OCI-LY3 (cell line): Measurements from ENCODE around the gene RAD1.
A peak's percentile ranks its signal among the peaks of the same experiment; 100 is the strongest.

ENCODE experiments used
- H2AFZ ChIP-seq: fragments of 200-600, 300-600 bp; shearing (Covaris generic); 2 replicates; pipeline ENCODE4 v1.6.0; 2014; ENCODE audit warnings: antibody characterized with exemption, low read depth, low read length
- H3K27ac ChIP-seq: fragments of 200-600, 300-600 bp; sonication (generic); 2 replicates; pipeline ENCODE4 v1.5.1; 2014; ENCODE audit warnings: mild to moderate bottlenecking, low read length, moderate library complexity, mixed read lengths
- H3K27me3 ChIP-seq: fragments of 200-600, 300-600 bp; sonication (generic); 2 replicates; pipeline ENCODE4 v1.6.1; 2014; ENCODE audit warnings: low read depth, low read length, mixed read lengths
- H3K36me3 ChIP-seq: fragments of 200-600, 300-600 bp; sonication (generic); replicated peaks from 2 replicates; pipeline ENCODE3; 2014; ENCODE audit warnings: low read depth, low read length, mixed read lengths
- H3K4me1 ChIP-seq: fragments of 300-600, 200-600 bp; sonication (generic); 2 replicates; pipeline ENCODE4 v1.6.1; 2014; ENCODE audit warnings: low read length, mixed read lengths
- H3K4me2 ChIP-seq: fragments of 200-600, 300-600 bp; sonication (generic); 2 replicates; pipeline ENCODE4 v1.6.1; 2014; ENCODE audit warnings: low read length, mixed read lengths
- H3K4me3 ChIP-seq: fragments of 300-600, 200-600 bp; sonication (generic); 2 replicates; pipeline ENCODE4 v1.5.1; 2014; ENCODE audit warnings: antibody characterized with exemption, mild to moderate bottlenecking, low read length, moderate library complexity
- H3K79me2 ChIP-seq: fragments of 300-600, 200-600 bp; shearing (Covaris generic); 2 replicates; pipeline ENCODE4 v1.6.1; 2014; ENCODE audit warnings: mild to moderate bottlenecking, low read length, mixed read lengths
- H3K9ac ChIP-seq: fragments of 300-600, 200-600 bp; shearing (Covaris generic); 2 replicates; pipeline ENCODE4 v1.6.0; 2014; ENCODE audit warnings: mild to moderate bottlenecking, low read length, moderate library complexity
- H3K9me3 ChIP-seq: fragments of 200-600, 300-600 bp; shearing (Covaris generic); 2 replicates; pipeline ENCODE4 v1.6.1; 2014; ENCODE audit warnings: low read length, mixed read lengths; ENCODE audit not compliant: insufficient read depth
- H4K20me1 ChIP-seq: fragments of 200-600, 300-600 bp; sonication (generic); 2 replicates; pipeline ENCODE4 v1.6.1; 2016; ENCODE audit warnings: low read length, mixed read lengths; ENCODE audit not compliant: insufficient read depth
- EZH2phosphoT487 ChIP-seq: fragments of 200-600 bp; shearing (Covaris generic); IDR thresholded peaks from 2 replicates; pipeline ENCODE4 v1.6.1; 2018; ENCODE audit warnings: antibody characterized with exemption, mixed run types, low read depth
- TF ChIP-seq, protein P1 (sequence below): fragments of 200-600, 300-600 bp; sonication (generic); IDR thresholded peaks from 2 replicates; pipeline ENCODE4 v1.5.1; 2014; ENCODE audit warnings: antibody characterized with exemption, low read length, low read depth

RAD1 gene

DNA sequence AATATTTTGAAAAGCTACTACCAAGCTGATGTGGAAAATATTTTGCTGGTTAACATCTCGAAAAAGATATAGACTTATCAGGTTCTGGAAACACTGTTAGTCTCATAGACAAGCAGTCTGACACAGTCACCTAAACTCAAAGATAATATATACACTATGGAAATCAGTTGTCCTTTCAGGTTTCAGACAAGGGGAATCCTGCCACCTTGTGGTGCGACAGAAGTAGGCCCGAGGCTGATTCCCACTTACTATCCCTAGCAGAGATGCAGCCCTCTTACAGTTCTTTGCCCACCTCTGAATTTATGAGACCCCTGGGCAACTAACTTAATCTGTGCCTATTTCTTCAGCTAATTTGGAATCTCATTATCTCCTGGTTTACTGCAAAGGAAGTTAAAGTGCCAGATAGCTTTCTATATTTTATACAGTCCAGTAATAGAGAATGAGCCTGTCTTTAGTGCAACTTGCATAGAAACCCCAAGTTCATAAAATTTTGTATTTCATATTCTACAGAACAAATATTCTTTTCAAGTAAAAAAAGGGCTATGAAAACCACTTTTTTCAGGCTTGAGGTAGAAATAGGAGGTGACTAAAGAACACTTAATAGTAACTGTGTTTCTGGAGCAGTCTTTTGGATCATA is 16.9 kb downstream of the RAD1 start:
- H3K27me3 ChIP-seq, result no peaks in the 10 kb centered on the region
- H3K27ac ChIP-seq, result no peak overlapping the region
- H3K36me3 ChIP-seq, result no peaks in the 10 kb centered on the region
- H3K4me2 ChIP-seq, result no peak overlapping the region
- H3K4me3 ChIP-seq, result no peak overlapping the region
- no peaks in the 10 kb centered on the region for H4K20me1 ChIP-seq
- no peaks in the 10 kb centered on the region for H3K79me2 ChIP-seq
- H3K4me1 ChIP-seq, result no peaks in the 10 kb centered on the region; the same call in 1 of the 2 replicates
- no peaks in the 10 kb centered on the region for H3K9me3 ChIP-seq
- H3K9ac ChIP-seq, result no peak overlapping the region
- TF ChIP-seq, protein P1, sequence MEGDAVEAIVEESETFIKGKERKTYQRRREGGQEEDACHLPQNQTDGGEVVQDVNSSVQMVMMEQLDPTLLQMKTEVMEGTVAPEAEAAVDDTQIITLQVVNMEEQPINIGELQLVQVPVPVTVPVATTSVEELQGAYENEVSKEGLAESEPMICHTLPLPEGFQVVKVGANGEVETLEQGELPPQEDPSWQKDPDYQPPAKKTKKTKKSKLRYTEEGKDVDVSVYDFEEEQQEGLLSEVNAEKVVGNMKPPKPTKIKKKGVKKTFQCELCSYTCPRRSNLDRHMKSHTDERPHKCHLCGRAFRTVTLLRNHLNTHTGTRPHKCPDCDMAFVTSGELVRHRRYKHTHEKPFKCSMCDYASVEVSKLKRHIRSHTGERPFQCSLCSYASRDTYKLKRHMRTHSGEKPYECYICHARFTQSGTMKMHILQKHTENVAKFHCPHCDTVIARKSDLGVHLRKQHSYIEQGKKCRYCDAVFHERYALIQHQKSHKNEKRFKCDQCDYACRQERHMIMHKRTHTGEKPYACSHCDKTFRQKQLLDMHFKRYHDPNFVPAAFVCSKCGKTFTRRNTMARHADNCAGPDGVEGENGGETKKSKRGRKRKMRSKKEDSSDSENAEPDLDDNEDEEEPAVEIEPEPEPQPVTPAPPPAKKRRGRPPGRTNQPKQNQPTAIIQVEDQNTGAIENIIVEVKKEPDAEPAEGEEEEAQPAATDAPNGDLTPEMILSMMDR, result peak; percentile 77
- no peak for TF ChIP-seq EZH2phosphoT487
- no peak overlapping the region for H2AFZ ChIP-seq

DNA sequence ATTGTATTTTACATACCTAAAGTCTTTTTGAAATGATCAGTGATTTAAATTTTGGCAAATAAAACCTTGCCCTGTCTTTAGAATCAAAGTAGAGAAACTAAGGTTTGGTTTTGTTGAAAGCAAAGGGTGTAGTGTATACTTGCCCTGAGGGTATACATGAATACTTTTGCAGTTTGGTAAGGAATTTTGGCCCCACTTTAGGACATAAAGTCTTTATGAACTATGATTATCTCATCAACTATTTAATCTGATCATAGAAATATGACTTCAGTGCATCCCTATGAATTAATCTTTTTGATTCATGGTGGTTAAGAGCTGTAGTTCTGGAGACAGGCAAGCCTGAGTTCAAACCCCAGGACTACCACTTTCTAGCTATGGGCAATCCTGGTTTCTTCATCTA is 17.7 kb downstream of the RAD1 start:
- Histone ChIP-seq H3K79me2 (no peaks in the 10 kb centered on the region), H3K9ac (no peak overlapping the region), H3K36me3 (no peaks in the 10 kb centered on the region), H4K20me1 (no peaks in the 10 kb centered on the region), H3K27ac (no peak overlapping the region), H2AFZ (no peak overlapping the region), H3K9me3 (no peaks in the 10 kb centered on the region), H3K27me3 (no peaks in the 10 kb centered on the region), H3K4me2 (no peak overlapping the region), H3K4me1 (no peaks in the 10 kb centered on the region; the same call in 1 of the 2 replicates), H3K4me3 (no peak overlapping the region)
- TF ChIP-seq, protein P1, result no peak
- TF ChIP-seq EZH2phosphoT487, result no peak

GRCh38 chr5:34895641-34896419 is 19.5 kb downstream of the RAD1 start:
- Histone ChIP-seq H3K27ac (no peak overlapping the region), H3K9me3 (no peaks in the 10 kb centered on the region), H3K79me2 (no peaks in the 10 kb centered on the region), H3K4me2 (no peak overlapping the region), H4K20me1 (no peaks in the 10 kb centered on the region), H3K27me3 (no peaks in the 10 kb centered on the region), H3K36me3 (no peaks in the 10 kb centered on the region), H2AFZ (no peak overlapping the region), H3K9ac (no peak overlapping the region), H3K4me1 (peaks cover 12% of the 10 kb centered on the region), H3K4me3 (no peak overlapping the region)
- TF ChIP-seq, protein P1, result no peak

GRCh38 chr5:34894716-34895115 is 20.6 kb downstream of the RAD1 start:
- Histone ChIP-seq H3K9ac (no peak overlapping the region), H3K27me3 (no peaks in the 10 kb centered on the region), H4K20me1 (no peaks in the 10 kb centered on the region), H3K27ac (no peak overlapping the region), H3K9me3 (no peaks in the 10 kb centered on the region), H2AFZ (no peak overlapping the region), H3K4me1 (peaks cover 13% of the 10 kb centered on the region), H3K36me3 (no peaks in the 10 kb centered on the region), H3K4me3 (no peak overlapping the region), H3K4me2 (no peak overlapping the region), H3K79me2 (no peaks in the 10 kb centered on the region)
- no peak for TF ChIP-seq EZH2phosphoT487
- TF ChIP-seq, protein P1, result no peak
